B cell (primary cell): ENCODE data around the gene ANKS1A. TPM values are rescaled to one million over a fixed set of nuclear protein-coding genes. Genes with fewer than 3 reads are reported as not detected.

Experiments used
- ATAC-seq: fragments of 200-7000 bp; cut with Tn5 transposase; one replicate; pipeline ENCODE4 v1.10.0; 2021; ENCODE audit warnings: low read depth, mild to moderate bottlenecking, moderate number of reproducible peaks, moderate library complexity
- CTCF ChIA-PET: fragments of 350-600 bp; sonication (Branson Sonifier 250); formaldehyde crosslinking; loops from one replicate; lab custom pipeline; 2021; ENCODE audit warnings: antibody characterized with exemption, inconsistent platforms; lab: Charles Lee
- POLR2A ChIA-PET: fragments of 350-600 bp; sonication (Branson Sonifier 250); formaldehyde crosslinking; loops from one replicate; lab custom pipeline; 2021; ENCODE audit warnings: antibody characterized with exemption; lab: Charles Lee
- DNase-seq: peaks from one replicate; pipeline ENCODE4 v3.0.0; 2013
- H2AFZ ChIP-seq: 2 replicates; pipeline ENCODE4 v1.6.1; 2012; ENCODE audit warnings: mild to moderate bottlenecking, low read depth, low read length; ENCODE audit not compliant: insufficient read depth, poor library complexity, severe bottlenecking
- H3K27ac ChIP-seq, 2 donors: 1 replicate in 1 of 2; 2 replicates in 1 of 2; pipeline ENCODE4 v1.5.1; 2012 to 2013; ENCODE audit warnings: low read length in 2 of 2, mild to moderate bottlenecking in 2 of 2, moderate library complexity in 1 of 2
- H3K27me3 ChIP-seq, 4 experiments: fragments of 200-600 bp in 1 of 4; sonication (generic) in 1 of 4; replicated peaks in 1 of 4; 1 replicate in 2 of 4; 2 replicates in 2 of 4; pipeline versions ENCODE4 v1.6.1 to v1.7.0; 2013 to 2016; ENCODE audit warnings: low read length in 3 of 4, mild to moderate bottlenecking in 2 of 4, mixed read lengths in 1 of 4, moderate library complexity in 1 of 4; ENCODE audit not compliant: insufficient read depth in 4 of 4, control insufficient read depth in 3 of 4; ENCODE audit errors: control extremely low read depth in 1 of 4
- H3K36me3 ChIP-seq, 2 experiments: replicated peaks in 1 of 2; 1 replicate in 1 of 2; 2 replicates in 1 of 2; pipeline versions ENCODE4 v1.6.1 to v1.7.1; 2013; ENCODE audit warnings: low read length in 1 of 2; ENCODE audit not compliant: insufficient read depth in 2 of 2, control insufficient read depth in 1 of 2; ENCODE audit errors: control extremely low read depth in 1 of 2, extremely low read depth in 1 of 2
- H3K4me1 ChIP-seq, 2 donors: fragments of 200-600 bp in 1 of 2; sonication (generic) in 1 of 2; 1 replicate in 1 of 2; 2 replicates in 1 of 2; pipeline versions ENCODE4 v1.5.1 to v1.6.1; 2013 to 2017; ENCODE audit warnings: low read length in 2 of 2; ENCODE audit not compliant: control insufficient read depth in 2 of 2, insufficient read depth in 2 of 2
- H3K4me2 ChIP-seq: replicated peaks from 2 replicates; pipeline ENCODE3; 2012; ENCODE audit warnings: mild to moderate bottlenecking, low read depth, low read length; ENCODE audit not compliant: poor library complexity, severe bottlenecking
- H3K4me3 ChIP-seq, 5 experiments: fragments of 200-600 bp in 1 of 5; sonication (generic) in 1 of 5; 1 replicate in 3 of 5; 2 replicates in 2 of 5; pipeline versions ENCODE4 v1.5.1 to v1.7.0; 2011 to 2016; ENCODE audit warnings: low read length in 4 of 5, mild to moderate bottlenecking in 4 of 5, low read depth in 2 of 5, control low read depth in 1 of 5, moderate library complexity in 1 of 5; ENCODE audit not compliant: insufficient read depth in 1 of 5; ENCODE audit errors: control extremely low read depth in 1 of 5, extremely low read depth in 1 of 5
- H3K79me2 ChIP-seq: fragments of 200-600 bp; sonication (generic); one replicate; pipeline ENCODE4 v1.6.0; 2016; ENCODE audit warnings: low read length; ENCODE audit not compliant: control insufficient read depth, insufficient read depth
- H3K9ac ChIP-seq: fragments of 200-600 bp; sonication (generic); 2 replicates; pipeline ENCODE4 v1.6.1; 2017; ENCODE audit warnings: mild to moderate bottlenecking, low read length, moderate library complexity
- H3K9me3 ChIP-seq, 3 donors: one replicate each; pipeline versions ENCODE4 v1.6.1 to v1.7.1; 2013; ENCODE audit warnings: low read length in 2 of 3; ENCODE audit not compliant: control insufficient read depth in 2 of 3, insufficient read depth in 1 of 3; ENCODE audit errors: control extremely low read depth in 1 of 3
- H4K20me1 ChIP-seq: 2 replicates; pipeline ENCODE4 v1.6.0; 2012; ENCODE audit warnings: mild to moderate bottlenecking, low read length; ENCODE audit not compliant: insufficient read depth, control insufficient read depth, poor library complexity, severe bottlenecking
- H3K27ac Mint-ChIP-seq: one replicate; pipeline ENCODE4 v1.8.0; 2021; ENCODE audit warnings: mixed read lengths
- H3K27me3 Mint-ChIP-seq: one replicate; pipeline ENCODE4 v1.8.0; 2021; ENCODE audit warnings: mixed read lengths
- H3K4me1 Mint-ChIP-seq: one replicate; pipeline ENCODE4 v1.8.0; 2021; ENCODE audit warnings: mixed read lengths
- H3K4me3 Mint-ChIP-seq: one replicate; pipeline ENCODE4 v1.8.0; 2021; ENCODE audit warnings: mixed read lengths
- H3K9me3 Mint-ChIP-seq: one replicate; pipeline ENCODE4 v1.8.0; 2022; ENCODE audit warnings: mixed read lengths; ENCODE audit not compliant: insufficient read depth
- CTCF ChIP-seq: fragments of 200-600 bp; IDR thresholded peaks from one replicate; pipeline ENCODE4 v1.8.0; 2022; ENCODE audit warnings: antibody characterized with exemption, mild to moderate bottlenecking
- EZH2 ChIP-seq: IDR thresholded peaks from 2 replicates; pipeline ENCODE4 v1.6.1; 2012; ENCODE audit warnings: borderline replicate concordance, low read depth, mild to moderate bottlenecking, moderate library complexity, low read length; ENCODE audit not compliant: insufficient read depth, poor library complexity, severe bottlenecking
- WGBS: methylation state at CpG from one replicate; pipeline ENCODE4 v1.1.5; 2013; ENCODE audit warnings: missing lambda C conversion rate; ENCODE audit not compliant: insufficient coverage; 5-methylcytosine and 5-hydroxymethylcytosine counted together
- intact Hi-C: fragments of 100-400 bp; cut with micrococcal nuclease; formaldehyde crosslinking; loops from one replicate; pipeline ENCODE4 v1.10.0; 2022
- polyA plus RNA-seq: library from polyadenylated mRNA; depleted of rRNA; stranded (reverse); fragments of >200 nt; gene quantifications from 2 replicates; pipeline ENCODE4 v1.2.3, GENCODE V29; 2012
- small RNA-seq: library from RNA; depleted of rRNA; stranded (forward); fragments of <200 nt; gene quantifications from one replicate; pipeline ENCODE3, GENCODE V24; 2012; ENCODE audit warnings: low replicate concordance, low read depth; ENCODE audit not compliant: insufficient read length
- total RNA-seq, 2 donors: library from RNA; stranded (reverse); fragments of 120-200 nt in 1 of 2; gene quantifications; 1 replicate in 1 of 2; 2 replicates in 1 of 2; pipeline versions ENCODE4 v1.2.3 to v1.2.4, GENCODE V29; 2013 to 2022

ANKS1A gene
- total and polyA plus RNA-seq, 2 donors (not counting 1 experiment from before 2014, with no cell fraction given), result 3.4 to 19.7 TPM

- Histone ChIP-seq H3K4me2 (peak overlapping the region; percentile 66), H3K9me3 (peaks cover 0 to 7% (median 0%) of the 10 kb centered on the region in 3 donors), H3K79me2 (no peaks in the 10 kb centered on the region), H3K36me3 (no peaks in the 10 kb centered on the region), H3K4me3 (peak overlapping the region in 2 of 5 experiments; percentile 25 to 32), H3K4me1 (peaks cover 9 to 18% of the 10 kb centered on the region in 2 donors), H3K27ac (no peak overlapping the region), H3K27me3 (peaks cover 0 to 17% (median 8%) of the 10 kb centered on the region in 4 experiments), H3K9ac (peak overlapping the region; percentile 27), H2AFZ (peak overlapping the region; percentile 56), H4K20me1 (no peaks in the 10 kb centered on the region)
- Mint-ChIP-seq H3K4me3 (peak overlapping the region; percentile 47), H3K4me1 (peaks cover 18% of the 10 kb centered on the region), H3K27ac (no peak overlapping the region), H3K9me3 (no peaks in the 10 kb centered on the region), H3K27me3 (peaks cover 18% of the 10 kb centered on the region)
- intact Hi-C loops, result loop anchor here (1.0 to 10.0 kb wide), 5 partner anchors 100 to 978 kb away; partner anchors contain the start of genes SMIM29 and SNRPC
- no peak for DNase-seq
- WGBS, result 11% methylated on average over 13 of the region's 15 CpGs
- ChIA-PET POLR2A (no interaction called here), CTCF (interaction anchor here (0.5 to 2.1 kb wide), 21 partner anchors 8 to 1085 kb away, joined by 3 to 32 read pairs (median 5); partner anchors contain the start of genes BLTP3A and RPS10)
- no peak for ATAC-seq
- no peak for TF ChIP-seq EZH2
- no peak for TF ChIP-seq CTCF
Measured at GRCh38 chr6:35140639-35141006, 251.6 kb downstream of the ANKS1A start.

Small RNA genes within 50 kb of the gene (small RNA-seq; reads per million reads assigned to genes)
- not detected for gene AL138721.1

Other genes with a start within 250 kb of the ANKS1A start
- gene ILRUN, start 192.5 kb upstream of the ANKS1A start, total RNA-seq, result 71.3 and 76.4 TPM in 2 replicates
- 30.1 and 39.4 TPM in 2 replicates for gene ILRUN, start 192.5 kb upstream of the ANKS1A start, polyA plus RNA-seq
- gene SNRPC, start 131.8 kb upstream of the ANKS1A start, total RNA-seq, result 49.1 and 53.7 TPM in 2 replicates
- 93.9 and 109 TPM in 2 replicates for gene SNRPC, start 131.8 kb upstream of the ANKS1A start, polyA plus RNA-seq
- 11.3 and 13.2 TPM in 2 replicates for gene BLTP3A, start 97.2 kb upstream of the ANKS1A start, total RNA-seq
- gene BLTP3A, start 97.2 kb upstream of the ANKS1A start, polyA plus RNA-seq, result 4.1 and 4.7 TPM in 2 replicates
- gene TAF11, start 1.2 kb upstream of the ANKS1A start, total RNA-seq, result 28.5 and 32.5 TPM in 2 replicates
- gene TAF11, start 1.2 kb upstream of the ANKS1A start, polyA plus RNA-seq, result 27.3 and 48.1 TPM in 2 replicates